HL-60 (cell line): ENCODE data around the gene VDR.

ENCODE experiments used
- DNase-seq, 2 experiments: peaks; one replicate each; pipeline ENCODE4 v3.0.0-alpha.2; 2010 to 2020; ENCODE audit warnings: low read depth in 1 of 2, low spot score in 1 of 2
- H3K27ac ChIP-seq: fragments of 250-450 bp; sonication (Bioruptor Pico); replicated peaks from 2 replicates; pipeline ENCODE4 v1.5.1; 2020; ENCODE audit warnings: mild to moderate bottlenecking, moderate library complexity
- H3K27me3 ChIP-seq: fragments of 250-450 bp; sonication (Bioruptor Pico); 2 replicates; pipeline ENCODE4 v1.5.1; 2021; ENCODE audit warnings: mild to moderate bottlenecking, moderate library complexity; ENCODE audit not compliant: insufficient read depth, poor library complexity, severe bottlenecking
- H3K4me3 ChIP-seq: replicated peaks from 2 replicates; pipeline ENCODE4 v1.5.1; 2011; ENCODE audit warnings: mild to moderate bottlenecking, control low read depth, low read length; ENCODE audit not compliant: insufficient read depth
- CTCF ChIP-seq: IDR thresholded peaks from one replicate; pipeline ENCODE4 v1.5.1; 2011; ENCODE audit warnings: low read length, control low read depth, inconsistent platforms; ENCODE audit not compliant: insufficient read depth
- GABPA ChIP-seq: IDR thresholded peaks from 2 replicates; pipeline ENCODE4 v1.6.1; 2012; ENCODE audit warnings: low read depth
- POLR2AphosphoS5 ChIP-seq: IDR thresholded peaks from 2 replicates; pipeline ENCODE4 v1.6.1; 2012; ENCODE audit warnings: low read depth
- REST ChIP-seq: IDR thresholded peaks from 2 replicates; pipeline ENCODE4 v1.6.1; 2012; ENCODE audit warnings: low read depth; ENCODE audit not compliant: insufficient replicate concordance
- SPI1 ChIP-seq: IDR thresholded peaks from 2 replicates; pipeline ENCODE4 v1.6.1; 2012; ENCODE audit warnings: low read depth, mild to moderate bottlenecking, borderline replicate concordance

VDR gene

GRCh38 chr12:47885566-47885965 is 19.2 kb downstream of the VDR start:
- H3K27ac ChIP-seq: no peak overlapping the region
- no peak for DNase-seq
- TF ChIP-seq CTCF (no peak), POLR2AphosphoS5 (no peak), GABPA (no peak), REST (no peak), SPI1 (no peak)

GRCh38 chr12:47885012-47885501 is 19.7 kb downstream of the VDR start:
- Histone ChIP-seq H3K4me3 (no peak overlapping the region), H3K27ac (no peak overlapping the region), H3K27me3 (no peaks in the 10 kb centered on the region)
- TF ChIP-seq SPI1: no peak
- no peak for DNase-seq

More at GRCh38 chr12:47885566-47885965, 19.2 kb downstream of the VDR start:
- no peak overlapping the region for H3K4me3 ChIP-seq
- H3K27me3 ChIP-seq: no peaks in the 10 kb centered on the region

- no peak for TF ChIP-seq REST
- TF ChIP-seq POLR2AphosphoS5: no peak
- no peak overlapping the region for H3K27ac ChIP-seq
- H3K27me3 ChIP-seq: no peaks in the 10 kb centered on the region
- DNase-seq: no peak
- H3K4me3 ChIP-seq: no peak overlapping the region
Observed at GRCh38 chr12:47884501-47884900, 20.3 kb downstream of the VDR start.

- no peak for TF ChIP-seq POLR2AphosphoS5
- Histone ChIP-seq H3K4me3 (no peak overlapping the region), H3K27ac (no peak overlapping the region), H3K27me3 (no peaks in the 10 kb centered on the region)
- no peak for DNase-seq
Observed at GRCh38 chr12:47883663-47884195, 21.1 kb downstream of the VDR start.

GRCh38 chr12:47882781-47883546 is 21.8 kb downstream of the VDR start:
- no peak for TF ChIP-seq GABPA
- no peak for TF ChIP-seq POLR2AphosphoS5
- no peak for TF ChIP-seq SPI1
- TF ChIP-seq CTCF: no peak
- TF ChIP-seq REST: no peak
- Histone ChIP-seq H3K4me3 (no peak overlapping the region), H3K27me3 (no peaks in the 10 kb centered on the region), H3K27ac (no peak overlapping the region)
- DNase-seq: no peak
